Measurements from ENCODE around the gene TBC1D12.
"Not testable (repeated sequence)": the region's sequence is repeated elsewhere in the genome, so short reads cannot be mapped to it uniquely, and the experiment has no call there.

TBC1D12 gene

GRCh38 chr10:94549221-94549620, 146.9 kb downstream of the TBC1D12 start:
- DNase-seq: no peak

GRCh38 chr10:94567714-94568307, 165.5 kb downstream of the TBC1D12 start:
- DNase-seq: not testable (repeated sequence)

GRCh38 chr10:94571081-94571480, 168.7 kb downstream of the TBC1D12 start:
- DNase-seq: no peak

- no peak for DNase-seq
Measured at GRCh38 chr10:94571528-94571927, 169.2 kb downstream of the TBC1D12 start.

- DNase-seq: no peak
Measured at GRCh38 chr10:94578790-94579189, 176.4 kb downstream of the TBC1D12 start.

GRCh38 chr10:94583124-94583523, 180.8 kb downstream of the TBC1D12 start:
- DNase-seq: no peak
